ENCODE data around the gene TRMT1. TPM values are rescaled to one million over a fixed set of nuclear protein-coding genes. Genes with fewer than 3 reads are reported as not detected.

Gene TRMT1
- polyA plus RNA-seq, 1 donor: 42.0 TPM

GRCh38 chr19:13102666-13103580, 13.6 kb downstream of the TRMT1 start, which contains the start of gene LYL1:
TSS of gene LYL1 (minus strand) at chr19:13102858. CDS start at chr19:13101171, 1,687 bp downstream.
- DNase-seq: no peak

- no peak for DNase-seq
These were observed 14.2 kb downstream of the TRMT1 start for GRCh38 chr19:13102416-13102665.

- no peak for DNase-seq
These were observed 14.7 kb downstream of the TRMT1 start for GRCh38 chr19:13101590-13102415.

GRCh38 chr19:13100841-13101589, 15.5 kb downstream of the TRMT1 start:
- no peak for DNase-seq

GRCh38 chr19:13100031-13100588, 16.4 kb downstream of the TRMT1 start:
- DNase-seq: no peak

GRCh38 chr19:13099073-13099999, 17.2 kb downstream of the TRMT1 start:
- no peak for DNase-seq

GRCh38 chr19:13098277-13099072, 18.1 kb downstream of the TRMT1 start:
- DNase-seq: no peak

GRCh38 chr19:13097463-13098258, 18.9 kb downstream of the TRMT1 start:
- DNase-seq: no peak

GRCh38 chr19:13097033-13097462, 19.5 kb downstream of the TRMT1 start:
- no peak for DNase-seq

GRCh38 chr19:13095934-13096927, 20.3 kb downstream of the TRMT1 start:
- DNase-seq: no peak

- DNase-seq: no peak
These were observed 21.2 kb downstream of the TRMT1 start for GRCh38 chr19:13095393-13095784.

- DNase-seq: no peak
These were observed 21.7 kb downstream of the TRMT1 start for GRCh38 chr19:13094771-13095392.

- no peak for DNase-seq
These were observed 22.4 kb downstream of the TRMT1 start for GRCh38 chr19:13094106-13094504.

- no peak for DNase-seq
These were observed 23.0 kb downstream of the TRMT1 start for GRCh38 chr19:13093407-13094105.

GRCh38 chr19:13092606-13093235, 23.8 kb downstream of the TRMT1 start:
- no peak for DNase-seq

GRCh38 chr19:13092158-13092543, 24.4 kb downstream of the TRMT1 start:
- DNase-seq: no peak

All from left kidney (tissue), 2 donors.